Activated CD4-positive, alpha-beta T cell treated with anti-CD3 and anti-CD28 coated beads, Interleukin-2, amount 10 ng/mL, durations not matched to agents 7 days and 5 days (primary cell): ENCODE results near the gene PEMT. TPM values are rescaled to one million over a fixed set of nuclear protein-coding genes. Genes with fewer than 3 reads are reported as not detected.

Source experiments
- CTCF ChIA-PET: fragments of 350-600 bp; sonication (Branson Sonifier 250); formaldehyde crosslinking; loops from one replicate; lab custom pipeline; 2021; ENCODE audit warnings: antibody characterized with exemption; lab: Charles Lee
- POLR2A ChIA-PET: fragments of 350-600 bp; sonication (Branson Sonifier 250); formaldehyde crosslinking; loops from one replicate; lab custom pipeline; 2021; ENCODE audit warnings: antibody characterized with exemption; lab: Charles Lee
- DNase-seq: peaks from one replicate; pipeline ENCODE4 v3.0.0-alpha.2; 2020
- H3K27ac Mint-ChIP-seq: one replicate; pipeline ENCODE4 v1.8.0; 2021; ENCODE audit warnings: mild to moderate bottlenecking, moderate library complexity, mixed read lengths
- H3K27me3 Mint-ChIP-seq: one replicate; pipeline ENCODE4 v1.8.0; 2021; ENCODE audit warnings: mixed read lengths
- H3K36me3 Mint-ChIP-seq: one replicate; pipeline ENCODE4 v1.8.0; 2021; ENCODE audit warnings: low read depth, mixed read lengths
- H3K4me1 Mint-ChIP-seq: one replicate; pipeline ENCODE4 v1.8.0; 2021; ENCODE audit warnings: mixed read lengths
- H3K4me3 Mint-ChIP-seq: one replicate; pipeline ENCODE4 v1.8.0; 2021; ENCODE audit warnings: mild to moderate bottlenecking, moderate library complexity, mixed read lengths
- H3K9me3 Mint-ChIP-seq: one replicate; pipeline ENCODE4 v1.8.0; 2021; ENCODE audit warnings: mixed read lengths
- total RNA-seq, 2 experiments: library from RNA; stranded (reverse); gene quantifications; one replicate each; pipeline ENCODE4 v1.2.3, GENCODE V29; 2021

The PEMT gene
- total RNA-seq, 2 experiments from 2014 or later = 10.8 to 17.3 TPM

DNA sequence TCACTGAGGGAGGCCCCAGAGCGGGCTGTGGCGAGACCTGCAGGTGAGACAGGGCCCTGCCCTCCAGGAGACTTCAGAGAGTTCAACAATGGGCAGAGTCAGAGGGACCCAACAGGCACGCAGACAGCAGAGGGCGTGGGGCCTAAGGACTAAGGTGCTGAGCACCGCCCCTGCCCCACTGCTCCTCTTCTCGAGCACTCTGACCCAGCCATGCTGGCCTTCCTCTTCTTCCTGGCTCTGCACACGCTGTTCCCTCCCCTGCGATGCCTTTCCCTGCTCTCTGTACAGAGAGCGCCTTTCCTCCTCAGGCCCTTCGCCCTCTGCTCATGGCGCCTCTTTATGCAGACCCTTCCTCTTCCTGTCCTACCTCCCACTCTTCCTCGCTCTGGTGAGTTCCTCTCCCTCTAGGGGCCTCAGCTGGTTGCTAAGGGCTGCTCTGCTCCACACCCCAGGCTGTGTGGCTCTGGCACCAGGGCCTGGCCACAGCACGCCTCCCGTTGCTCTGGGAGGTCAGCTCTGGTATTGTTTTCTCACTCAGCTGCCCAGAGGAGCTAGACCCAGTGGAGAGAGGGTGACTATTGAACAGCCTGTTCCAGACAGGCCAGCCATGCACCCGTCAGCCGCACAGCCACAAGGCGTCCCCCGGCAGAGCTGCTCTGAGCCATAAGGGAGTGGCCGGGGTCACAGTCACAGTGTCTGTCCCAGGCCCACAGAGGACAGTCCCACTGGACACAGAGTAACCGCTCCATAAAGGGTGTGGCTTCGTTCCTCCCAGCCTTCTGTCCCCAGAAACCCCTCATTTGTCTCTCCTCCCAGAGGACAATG, 81.7 kb downstream of the PEMT start:
- POLR2A ChIA-PET = no interaction called here
- CTCF ChIA-PET = interaction anchor here (6.3 kb wide), 1 partner anchor 13 kb away, joined by 35 read pairs; the partner anchor contains the start of gene RASD1
- Mint-ChIP-seq H3K4me1 (peaks cover 2% of the 10 kb centered on the region), H3K36me3 (no peaks in the 10 kb centered on the region), H3K4me3 (no peak overlapping the region), H3K9me3 (no peaks in the 10 kb centered on the region), H3K27me3 (no peaks in the 10 kb centered on the region), H3K27ac (no peak overlapping the region)
- no peak for DNase-seq

DNA sequence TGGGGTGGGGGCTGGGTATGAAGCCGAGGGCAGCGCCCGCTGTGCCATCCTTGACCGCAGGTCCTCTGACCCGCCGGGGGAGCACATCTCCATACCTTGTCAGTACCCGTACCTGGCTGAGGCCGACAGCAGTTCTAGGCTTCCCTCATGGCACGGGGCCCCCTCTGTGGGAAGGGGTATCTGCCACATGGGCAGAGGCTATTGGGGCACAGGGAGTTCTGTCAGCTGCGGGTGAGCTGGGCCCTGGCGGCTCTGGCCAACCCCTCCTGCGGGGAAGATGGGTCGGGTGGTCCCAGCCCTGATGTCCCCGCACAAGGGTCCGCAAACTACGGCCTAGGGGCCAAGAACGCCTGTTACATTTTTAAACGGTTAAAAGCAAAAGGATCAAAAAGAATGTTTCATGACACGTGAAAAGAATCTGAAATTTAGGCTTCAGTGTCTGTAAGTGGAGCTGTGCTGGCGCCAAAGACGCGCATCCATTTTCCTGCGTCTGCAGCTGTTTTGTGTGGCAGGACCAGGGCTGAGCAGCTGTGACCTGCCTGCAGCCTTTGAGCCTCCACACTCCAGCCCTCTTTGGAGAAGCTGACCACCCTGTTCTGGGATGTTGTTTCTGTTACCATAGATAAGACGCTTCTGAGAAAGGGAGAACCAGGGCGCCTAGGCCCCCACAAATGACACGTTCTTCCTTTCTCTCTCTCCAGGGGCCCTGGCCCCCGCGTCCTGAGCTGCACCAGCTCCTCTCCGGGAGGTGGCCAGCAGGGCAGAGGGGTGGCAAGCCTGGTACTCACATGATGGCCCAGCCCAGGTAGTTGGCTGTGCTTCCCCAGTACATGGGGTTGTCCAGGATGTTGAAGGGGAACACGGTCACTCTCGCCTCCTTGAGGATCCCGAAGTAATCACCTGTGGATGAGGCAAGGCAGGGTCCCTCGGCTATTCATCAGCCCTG, 82.6 kb downstream of the PEMT start:
- ChIA-PET POLR2A (no interaction called here), CTCF (interaction anchor here (6.3 kb wide), 1 partner anchor 12 kb away, joined by 35 read pairs; the partner anchor contains the start of gene RASD1)
- Mint-ChIP-seq H3K4me3 (no peak overlapping the region), H3K4me1 (peaks cover 2% of the 10 kb centered on the region), H3K9me3 (no peaks in the 10 kb centered on the region), H3K27me3 (no peaks in the 10 kb centered on the region), H3K36me3 (no peaks in the 10 kb centered on the region), H3K27ac (no peak overlapping the region)
- DNase-seq = no peak

DNA sequence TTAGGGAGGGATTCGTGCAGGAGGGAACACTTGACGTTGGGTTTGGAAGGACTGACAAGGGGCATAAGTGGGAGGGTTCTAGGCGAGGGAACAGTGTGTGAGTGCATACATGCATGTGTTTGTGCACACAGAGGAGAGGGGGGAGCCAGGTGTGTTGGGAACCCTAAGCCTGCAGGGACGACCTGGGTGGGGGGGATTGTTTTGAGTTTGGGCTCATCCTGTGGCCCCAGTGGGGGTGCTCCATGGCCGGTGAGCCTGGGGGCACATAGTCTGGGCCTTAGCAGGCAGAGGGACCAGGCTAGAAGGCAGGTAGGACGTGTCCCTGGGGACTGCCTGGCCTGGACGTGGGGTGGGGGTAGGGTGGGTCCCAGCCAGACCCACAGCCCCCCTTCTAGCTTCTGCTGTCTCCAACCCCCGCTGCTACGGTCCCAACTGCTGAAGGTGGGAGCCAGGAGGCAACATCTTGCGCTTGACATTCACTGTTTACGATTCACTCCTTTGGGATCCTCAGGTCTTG, 83.4 kb downstream of the PEMT start:
- H3K4me3 Mint-ChIP-seq = no peak overlapping the region
- H3K27me3 Mint-ChIP-seq = no peaks in the 10 kb centered on the region
- ChIA-PET CTCF (interaction anchor here (3.3 to 6.3 kb wide), 2 partner anchors 11 kb away, joined by 20 to 35 read pairs; partner anchors contain the start of gene RASD1), POLR2A (no interaction called here)
- no peaks in the 10 kb centered on the region for H3K36me3 Mint-ChIP-seq
- H3K4me1 Mint-ChIP-seq = peaks cover 2% of the 10 kb centered on the region
- DNase-seq = no peak
- no peaks in the 10 kb centered on the region for H3K9me3 Mint-ChIP-seq
- H3K27ac Mint-ChIP-seq = no peak overlapping the region

DNA sequence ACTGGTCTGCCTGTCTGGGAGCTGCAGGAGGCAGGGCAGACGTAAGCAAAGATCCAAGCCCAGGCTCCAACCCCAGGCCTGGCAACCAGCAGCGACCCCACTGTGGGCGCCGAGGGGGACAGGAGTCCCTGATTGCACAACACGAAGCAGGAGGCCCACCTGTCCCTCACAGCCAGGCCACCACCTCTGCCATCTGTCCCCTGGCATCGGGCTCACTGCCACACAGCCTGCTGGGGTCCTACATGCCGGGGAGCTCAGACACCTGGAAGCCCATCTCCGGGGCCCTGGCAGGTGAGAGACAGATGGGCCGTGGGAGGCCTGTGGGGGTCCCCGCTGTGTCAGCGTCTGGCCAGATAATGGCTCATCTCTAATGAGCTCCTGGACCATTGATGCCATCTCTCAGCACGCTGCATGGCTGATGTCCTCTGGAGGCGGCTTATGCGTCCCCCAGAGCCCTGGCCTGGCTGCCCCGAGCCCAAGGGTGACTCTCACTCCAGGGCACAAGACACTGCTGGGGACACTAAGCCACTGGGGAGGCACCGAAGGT, 84.0 kb downstream of the PEMT start:
- H3K4me3 Mint-ChIP-seq = no peak overlapping the region
- peaks cover 2% of the 10 kb centered on the region for H3K4me1 Mint-ChIP-seq
- ChIA-PET POLR2A (no interaction called here), CTCF (interaction anchor here (0.5 to 3.3 kb wide), 3 partner anchors 11 to 513 kb away, joined by 3 to 20 read pairs (median 3); partner anchors contain the start of gene RASD1)
- H3K27ac Mint-ChIP-seq = no peak overlapping the region
- H3K27me3 Mint-ChIP-seq = no peaks in the 10 kb centered on the region
- H3K36me3 Mint-ChIP-seq = no peaks in the 10 kb centered on the region
- no peak for DNase-seq
- H3K9me3 Mint-ChIP-seq = no peaks in the 10 kb centered on the region

DNA sequence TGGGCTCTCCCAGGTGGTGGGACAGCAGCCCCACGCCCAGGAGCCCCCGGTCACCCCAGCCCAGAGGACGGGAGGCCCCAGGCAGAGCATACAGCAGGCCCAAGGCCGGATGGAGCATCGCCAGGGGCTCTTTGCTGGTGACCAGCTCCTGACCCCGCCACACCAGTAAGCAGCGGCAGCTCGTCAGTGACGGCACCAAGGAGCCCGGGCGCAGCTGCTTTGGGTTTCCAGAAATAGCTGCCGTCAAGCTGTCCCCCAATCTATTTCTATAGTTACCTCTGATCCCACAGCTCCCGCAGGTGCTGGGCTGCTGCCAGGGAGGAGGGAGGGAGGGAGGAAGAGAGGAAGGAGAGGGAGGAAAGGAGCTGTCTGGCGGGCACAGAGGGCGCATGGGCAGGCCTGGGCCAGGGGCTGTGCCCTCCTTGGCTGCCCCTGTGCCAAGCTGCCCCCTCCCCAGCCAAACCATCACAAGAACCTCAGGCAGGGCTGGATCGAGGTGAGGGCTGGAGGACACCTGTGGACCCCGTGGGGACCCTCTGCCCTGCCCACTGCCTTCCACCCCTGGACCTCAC, 84.5 kb downstream of the PEMT start:
- H3K9me3 Mint-ChIP-seq = no peaks in the 10 kb centered on the region
- H3K27me3 Mint-ChIP-seq = no peaks in the 10 kb centered on the region
- no peak overlapping the region for H3K27ac Mint-ChIP-seq
- DNase-seq = no peak
- H3K4me3 Mint-ChIP-seq = no peak overlapping the region
- ChIA-PET CTCF (interaction anchor here (0.5 to 3.3 kb wide), 3 partner anchors 10 to 513 kb away, joined by 3 to 20 read pairs (median 3); partner anchors contain the start of gene RASD1), POLR2A (no interaction called here)
- no peaks in the 10 kb centered on the region for H3K36me3 Mint-ChIP-seq
- H3K4me1 Mint-ChIP-seq = peaks cover 2% of the 10 kb centered on the region

DNA sequence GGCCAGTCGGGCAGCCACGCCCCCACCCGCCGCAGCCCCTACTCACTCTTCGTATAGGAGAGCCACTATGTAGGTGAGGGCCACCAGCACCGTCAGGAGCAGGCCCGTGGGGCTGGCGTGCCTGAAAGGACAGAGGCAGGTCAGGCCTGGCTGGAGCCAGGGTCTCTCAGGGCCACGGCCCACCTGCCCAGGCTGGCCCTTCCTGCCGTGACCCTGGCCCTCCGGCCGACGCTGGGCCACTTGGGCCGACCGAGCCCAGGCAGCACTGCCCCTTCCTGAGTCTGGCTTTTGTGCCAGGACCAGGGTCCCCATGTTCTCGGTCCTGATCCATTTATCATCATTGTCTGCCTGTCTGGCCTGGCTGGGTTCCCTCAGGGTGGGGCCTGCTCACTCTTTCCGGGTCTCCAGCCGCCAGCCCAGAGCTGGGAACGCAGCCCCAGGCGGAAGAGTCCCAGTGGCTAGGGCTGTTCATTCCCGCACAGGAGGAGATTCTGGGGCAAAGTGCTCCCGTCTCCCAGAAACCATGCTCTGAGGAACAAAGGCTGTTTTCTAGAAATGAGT, 85.2 kb downstream of the PEMT start:
- Mint-ChIP-seq H3K9me3 (no peaks in the 10 kb centered on the region), H3K4me1 (peaks cover 2% of the 10 kb centered on the region), H3K27ac (no peak overlapping the region), H3K36me3 (no peaks in the 10 kb centered on the region), H3K4me3 (no peak overlapping the region), H3K27me3 (no peaks in the 10 kb centered on the region)
- CTCF ChIA-PET = interaction anchor here (3.3 kb wide), 1 partner anchor 9 kb away, joined by 20 read pairs; the partner anchor contains the start of gene RASD1
- POLR2A ChIA-PET = no interaction called here
- no peak for DNase-seq

DNA sequence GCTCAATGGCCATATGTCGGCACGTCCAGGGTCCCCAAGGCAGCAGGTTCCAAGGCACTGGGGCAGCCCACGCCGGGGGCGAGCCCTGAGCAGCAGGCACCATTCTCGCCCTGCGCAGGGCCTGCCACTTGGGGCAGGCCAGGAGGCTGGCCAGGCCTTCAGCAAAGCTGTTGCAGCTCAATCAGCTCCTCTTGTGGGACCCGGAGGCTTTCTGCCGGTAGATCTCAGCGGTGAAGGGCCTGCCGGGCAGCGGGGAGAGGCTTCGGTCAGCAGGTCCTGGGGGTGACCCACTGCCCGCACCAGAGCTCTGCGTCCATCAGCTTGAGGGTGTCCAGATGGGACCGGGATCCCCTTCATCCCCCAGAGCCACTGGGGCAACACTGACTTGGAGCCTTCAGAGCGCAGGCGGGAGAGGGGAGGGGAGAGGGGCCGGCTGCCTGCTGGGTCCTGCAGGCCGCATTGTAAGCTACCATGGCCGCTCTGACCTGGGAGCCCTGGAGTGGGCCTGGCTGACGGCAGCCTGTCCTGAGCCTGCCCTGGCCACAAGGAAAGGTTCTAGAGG, 85.8 kb downstream of the PEMT start:
- Mint-ChIP-seq H3K4me1 (peaks cover 2% of the 10 kb centered on the region), H3K9me3 (no peaks in the 10 kb centered on the region), H3K27me3 (no peaks in the 10 kb centered on the region), H3K4me3 (no peak overlapping the region), H3K27ac (no peak overlapping the region), H3K36me3 (no peaks in the 10 kb centered on the region)
- DNase-seq = no peak
- ChIA-PET POLR2A (no interaction called here), CTCF (interaction anchor here (0.7 to 3.3 kb wide), 2 partner anchors 9 to 149 kb away, joined by 3 to 20 read pairs; partner anchors contain the start of gene RASD1)

DNA sequence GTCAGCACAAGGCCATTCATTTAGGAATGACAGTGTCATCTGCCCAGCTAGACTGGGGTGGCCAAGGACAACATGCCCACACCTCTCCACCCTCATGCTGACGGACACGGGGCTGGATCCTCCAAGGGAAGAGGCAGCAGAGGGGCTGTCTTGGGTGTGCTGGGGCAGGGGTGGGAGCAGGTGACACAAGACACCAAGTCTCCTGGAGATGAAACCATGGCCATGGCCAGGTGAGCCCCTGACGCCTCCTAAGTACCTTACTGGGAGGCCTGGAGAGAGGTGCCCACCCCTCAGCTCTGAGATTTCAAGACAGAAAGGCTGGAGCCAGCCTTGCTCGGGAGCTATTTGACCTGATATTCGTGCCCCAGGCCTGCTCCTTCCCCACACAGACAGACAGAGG, 86.4 kb downstream of the PEMT start:
- ChIA-PET CTCF (interaction anchor here (0.7 to 3.3 kb wide), 2 partner anchors 8 to 149 kb away, joined by 3 to 20 read pairs; partner anchors contain the start of gene RASD1), POLR2A (no interaction called here)
- Mint-ChIP-seq H3K4me1 (no peaks in the 10 kb centered on the region), H3K9me3 (no peaks in the 10 kb centered on the region), H3K36me3 (no peaks in the 10 kb centered on the region), H3K27me3 (no peaks in the 10 kb centered on the region), H3K27ac (no peak overlapping the region), H3K4me3 (no peak overlapping the region)
- no peak for DNase-seq

DNA sequence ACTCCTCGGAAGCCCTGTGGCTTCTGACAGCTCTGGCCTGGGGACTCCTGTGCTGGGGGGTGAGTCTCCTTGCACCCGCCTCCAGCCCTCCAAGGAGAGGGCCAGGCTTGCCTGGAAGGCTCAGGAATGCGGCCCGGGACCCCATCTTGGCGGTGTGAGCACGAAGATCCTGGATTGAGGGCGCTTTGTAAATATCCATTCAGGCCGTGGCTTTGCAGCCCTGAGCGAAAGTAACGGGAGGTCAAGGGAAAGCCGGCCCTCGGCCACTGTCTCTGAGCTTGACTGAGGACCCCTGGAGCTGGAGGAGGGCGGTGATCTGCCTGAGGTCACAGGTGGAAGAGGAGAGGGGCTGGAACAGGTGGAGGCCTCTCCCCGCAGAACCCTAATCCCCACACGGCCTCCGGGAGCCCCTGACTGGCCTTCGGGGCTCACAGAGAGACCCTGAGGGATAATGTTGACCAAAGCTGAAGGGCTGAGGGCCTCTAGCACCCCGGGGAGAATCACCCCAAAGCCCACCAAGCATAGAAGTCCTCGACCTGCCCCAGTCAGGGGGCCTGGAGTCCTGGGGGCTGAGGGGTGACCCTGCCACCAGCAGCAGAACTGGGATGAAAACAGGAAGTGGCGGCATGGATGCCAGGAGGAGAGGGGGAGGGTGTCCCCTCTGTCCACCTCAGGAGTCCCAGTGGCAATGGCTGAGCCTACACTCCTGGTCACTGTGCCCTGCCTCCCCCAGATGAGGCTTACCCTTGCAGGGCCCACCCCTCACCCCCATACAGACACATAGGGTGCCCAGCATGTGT, 87.0 kb downstream of the PEMT start:
- no peaks in the 10 kb centered on the region for H3K36me3 Mint-ChIP-seq
- CTCF ChIA-PET = interaction anchor here (3.3 kb wide), 1 partner anchor 8 kb away, joined by 20 read pairs; the partner anchor contains the start of gene RASD1
- no peaks in the 10 kb centered on the region for H3K9me3 Mint-ChIP-seq
- H3K4me1 Mint-ChIP-seq = no peaks in the 10 kb centered on the region
- no peaks in the 10 kb centered on the region for H3K27me3 Mint-ChIP-seq
- H3K4me3 Mint-ChIP-seq = no peak overlapping the region
- POLR2A ChIA-PET = no interaction called here
- no peak overlapping the region for H3K27ac Mint-ChIP-seq
- no peak for DNase-seq

DNA sequence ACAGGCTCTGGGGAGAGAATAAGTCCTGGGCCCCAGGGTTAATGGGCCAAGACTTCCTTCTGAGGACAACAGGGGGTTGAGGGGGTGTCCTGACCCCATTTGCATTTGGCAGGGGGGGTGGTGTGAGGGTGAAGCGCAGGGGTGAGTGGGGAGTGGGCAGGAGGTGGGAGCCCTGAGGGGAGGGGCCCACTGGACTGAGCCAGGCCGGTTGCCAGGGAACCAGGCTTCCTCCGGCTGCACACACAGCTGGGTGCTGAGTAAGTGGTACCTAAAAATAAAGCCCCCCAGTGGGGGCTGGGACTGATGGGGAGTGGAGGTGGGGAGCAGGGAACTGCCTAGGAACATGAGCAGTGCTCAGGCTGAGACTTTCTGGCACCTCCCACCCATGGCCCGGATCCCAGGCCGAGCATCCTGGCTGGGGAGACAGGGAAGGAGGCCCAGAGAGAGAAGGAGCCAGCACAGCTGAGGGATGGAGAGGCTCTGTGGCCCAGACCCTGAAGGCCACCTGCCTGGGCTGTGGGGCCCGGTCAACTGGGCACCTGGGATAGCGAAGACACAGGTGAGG, 87.9 kb downstream of the PEMT start:
- H3K36me3 Mint-ChIP-seq = no peaks in the 10 kb centered on the region

More for the DNA sequence above, 87.9 kb downstream of the PEMT start:
- DNase-seq = no peak
- Mint-ChIP-seq H3K4me3 (no peak overlapping the region), H3K27ac (no peak overlapping the region), H3K4me1 (no peaks in the 10 kb centered on the region), H3K9me3 (no peaks in the 10 kb centered on the region), H3K27me3 (no peaks in the 10 kb centered on the region)
- ChIA-PET POLR2A (no interaction called here), CTCF (no interaction called here)
